PC-3 (cell line): ENCODE results near the gene TMSB15B. TPM values are rescaled to one million over a fixed set of nuclear protein-coding genes. Genes with fewer than 3 reads are reported as not detected.
"Not testable (repeated sequence)": the region's sequence is repeated elsewhere in the genome, so short reads cannot be mapped to it uniquely, and the experiment has no call there.

Experiments
- ATAC-seq: fragments of 200-7000 bp; cut with Tn5 transposase; 2 replicates; pipeline ENCODE4 v1.9.1; 2020; ENCODE audit warnings: mild to moderate bottlenecking, moderate library complexity
- BruUV-seq: library from RNA; stranded (reverse); fragments of 400-500 nt; replicated peaks from 2 replicates; lab custom pipeline; 2021; lab: Mats Ljungman, UMichigan
- CTCF ChIA-PET: fragments of 300-600 bp; sonication (Branson Sonifier 250); formaldehyde crosslinking; loops from one replicate; lab custom pipeline; 2022; ENCODE audit warnings: antibody characterized with exemption; lab: Charles Lee
- POLR2A ChIA-PET: fragments of 300-600 bp; sonication (Branson Sonifier 250); formaldehyde crosslinking; loops from one replicate; lab custom pipeline; 2022; ENCODE audit warnings: antibody characterized with exemption; ENCODE audit not compliant: unreplicated experiment; lab: Charles Lee
- DNase-seq: peaks from one replicate; pipeline ENCODE4 v3.0.0-alpha.2; 2015
- H2AFZ ChIP-seq: fragments of 300-600 bp; sonication (generic); 2 replicates; pipeline ENCODE4 v1.6.0; 2016; ENCODE audit warnings: antibody characterized with exemption, low read length
- H3F3A ChIP-seq: fragments of 300-600 bp; sonication (generic); one replicate; pipeline ENCODE4 v1.6.0; 2017; ENCODE audit warnings: antibody characterized with exemption, low read length, control low read depth, mild to moderate bottlenecking; ENCODE audit not compliant: unreplicated experiment
- H3K27ac ChIP-seq: fragments of 300-600 bp; sonication (generic); 2 replicates; pipeline ENCODE4 v1.5.1; 2016; ENCODE audit warnings: mild to moderate bottlenecking, low read length
- H3K27me3 ChIP-seq: fragments of 300-600 bp; sonication (generic); 2 replicates; pipeline ENCODE4 v1.6.1; 2016; ENCODE audit warnings: low read length, mixed read lengths
- H3K36me3 ChIP-seq: fragments of 300-600 bp; sonication (generic); 2 replicates; pipeline ENCODE4 v1.6.1; 2016; ENCODE audit warnings: low read depth, mixed run types, low read length, mixed read lengths
- H3K4me1 ChIP-seq: fragments of 300-600 bp; sonication (generic); 2 replicates; pipeline ENCODE4 v1.5.1; 2016; ENCODE audit warnings: low read length; ENCODE audit not compliant: insufficient read depth
- H3K4me2 ChIP-seq: fragments of 300-600 bp; sonication (generic); 2 replicates; pipeline ENCODE4 v1.6.0; 2016; ENCODE audit warnings: low read length
- H3K4me3 ChIP-seq: fragments of 300-600 bp; sonication (generic); 2 replicates; pipeline ENCODE4 v1.5.1; 2016; ENCODE audit warnings: mild to moderate bottlenecking, low read length, mixed read lengths
- H3K79me2 ChIP-seq: fragments of 300-600 bp; sonication (generic); 2 replicates; pipeline ENCODE4 v1.6.1; 2017; ENCODE audit warnings: low read length, mixed read lengths
- H3K9ac ChIP-seq: fragments of 300-600 bp; sonication (generic); 2 replicates; pipeline ENCODE4 v1.6.0; 2016; ENCODE audit warnings: mild to moderate bottlenecking, low read length
- H3K9me2 ChIP-seq: fragments of 300-600 bp; sonication (generic); replicated peaks from 2 replicates; pipeline ENCODE4 v1.6.1; 2016; ENCODE audit warnings: mixed run types, low read length, mixed read lengths
- H3K9me3 ChIP-seq: fragments of 300-600 bp; sonication (generic); 2 replicates; pipeline ENCODE4 v1.6.1; 2016; ENCODE audit warnings: low read length, mixed read lengths
- H4K20me1 ChIP-seq: fragments of 300-600 bp; sonication (generic); 2 replicates; pipeline ENCODE4 v1.6.1; 2016; ENCODE audit warnings: low read length, mixed read lengths
- EZH2 ChIP-seq: fragments of 300-600 bp; sonication (generic); IDR thresholded peaks from one replicate; pipeline ENCODE4 v1.6.1; 2017; ENCODE audit warnings: antibody characterized with exemption, mild to moderate bottlenecking, low read length; ENCODE audit not compliant: unreplicated experiment
- EZH2phosphoT487 ChIP-seq: fragments of 300-600 bp; sonication (generic); IDR thresholded peaks from 2 replicates; pipeline ENCODE4 v1.6.1; 2018; ENCODE audit warnings: mild to moderate bottlenecking, antibody characterized with exemption, low read length, borderline replicate concordance
- intact Hi-C: fragments of 100-400 bp; cut with micrococcal nuclease; formaldehyde crosslinking; loops from 2 replicates; pipeline ENCODE4 v1.9.0; 2023
- total RNA-seq: library from RNA; depleted of rRNA; stranded (reverse); fragments of >200 nt; gene quantifications from 2 replicates; pipeline ENCODE4 v1.2.3, GENCODE V29; 2014
- TF ChIP-seq, protein P1 (sequence below): fragments of 300-600 bp; sonication (generic); conservative IDR thresholded peaks from 2 replicates; pipeline ENCODE4 v1.5.1; 2017; ENCODE audit warnings: antibody characterized with exemption, low read depth, mild to moderate bottlenecking, low read length

Gene TMSB15B
- total RNA-seq, 1 experiment from 2014 or later, result 7.7 TPM

DNA sequence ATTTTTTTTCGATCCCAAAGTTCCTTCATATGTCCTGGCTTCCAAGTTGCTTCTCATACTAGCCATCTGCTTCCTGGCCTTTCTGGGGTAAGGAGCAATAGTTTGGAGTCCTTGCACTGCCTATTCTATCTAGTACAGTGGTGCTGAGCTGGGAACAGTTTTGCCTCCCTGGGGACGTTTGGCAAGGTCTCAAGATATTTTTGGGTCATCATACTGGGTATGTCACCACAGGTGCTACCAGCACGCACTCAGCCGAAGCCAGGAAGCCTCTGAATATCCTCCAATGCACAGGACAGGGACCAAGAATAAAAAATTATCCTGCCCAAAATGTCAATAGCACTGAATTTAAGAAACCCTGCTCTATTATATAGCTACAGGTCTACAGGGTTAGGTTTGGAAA, 35.4 kb upstream of the TMSB15B start:
- Histone ChIP-seq H3K4me2 (no peak overlapping the region), H3F3A (no peaks in the 10 kb centered on the region), H3K36me3 (no peaks in the 10 kb centered on the region), H3K9me2 (no peaks in the 10 kb centered on the region), H4K20me1 (no peaks in the 10 kb centered on the region), H3K9ac (no peak overlapping the region), H3K79me2 (no peaks in the 10 kb centered on the region), H3K27ac (no peak overlapping the region), H3K27me3 (no peaks in the 10 kb centered on the region), H3K4me3 (no peak overlapping the region), H3K9me3 (no peaks in the 10 kb centered on the region), H2AFZ (no peak overlapping the region), H3K4me1 (no peaks in the 10 kb centered on the region)
- no TSS peak for BruUV-seq
- ATAC-seq (no peak), DNase-seq (no peak)
- POLR2A ChIA-PET, result no interaction called here
- TF ChIP-seq EZH2phosphoT487 (no peak), EZH2 (no peak)
- TF ChIP-seq, protein P1, sequence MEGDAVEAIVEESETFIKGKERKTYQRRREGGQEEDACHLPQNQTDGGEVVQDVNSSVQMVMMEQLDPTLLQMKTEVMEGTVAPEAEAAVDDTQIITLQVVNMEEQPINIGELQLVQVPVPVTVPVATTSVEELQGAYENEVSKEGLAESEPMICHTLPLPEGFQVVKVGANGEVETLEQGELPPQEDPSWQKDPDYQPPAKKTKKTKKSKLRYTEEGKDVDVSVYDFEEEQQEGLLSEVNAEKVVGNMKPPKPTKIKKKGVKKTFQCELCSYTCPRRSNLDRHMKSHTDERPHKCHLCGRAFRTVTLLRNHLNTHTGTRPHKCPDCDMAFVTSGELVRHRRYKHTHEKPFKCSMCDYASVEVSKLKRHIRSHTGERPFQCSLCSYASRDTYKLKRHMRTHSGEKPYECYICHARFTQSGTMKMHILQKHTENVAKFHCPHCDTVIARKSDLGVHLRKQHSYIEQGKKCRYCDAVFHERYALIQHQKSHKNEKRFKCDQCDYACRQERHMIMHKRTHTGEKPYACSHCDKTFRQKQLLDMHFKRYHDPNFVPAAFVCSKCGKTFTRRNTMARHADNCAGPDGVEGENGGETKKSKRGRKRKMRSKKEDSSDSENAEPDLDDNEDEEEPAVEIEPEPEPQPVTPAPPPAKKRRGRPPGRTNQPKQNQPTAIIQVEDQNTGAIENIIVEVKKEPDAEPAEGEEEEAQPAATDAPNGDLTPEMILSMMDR, result no peak
- CTCF ChIA-PET, result no interaction called here
- intact Hi-C loops, result no loop called here

GRCh38 chrX:103927633-103928032, 34.8 kb upstream of the TMSB15B start:
- ATAC-seq (no peak), DNase-seq (no peak)
- Histone ChIP-seq H3K4me2 (no peak overlapping the region), H3K27me3 (no peaks in the 10 kb centered on the region), H3K79me2 (no peaks in the 10 kb centered on the region), H3K27ac (no peak overlapping the region), H4K20me1 (no peaks in the 10 kb centered on the region), H3K9me3 (no peaks in the 10 kb centered on the region), H3K36me3 (no peaks in the 10 kb centered on the region), H3K9me2 (no peaks in the 10 kb centered on the region), H2AFZ (no peak overlapping the region), H3F3A (no peaks in the 10 kb centered on the region), H3K4me3 (no peak overlapping the region), H3K4me1 (no peaks in the 10 kb centered on the region), H3K9ac (no peak overlapping the region)
- TF ChIP-seq, protein P1, result no peak
- TF ChIP-seq EZH2phosphoT487, result no peak
- TF ChIP-seq EZH2, result no peak
- ChIA-PET CTCF (no interaction called here), POLR2A (no interaction called here)
- intact Hi-C loops, result no loop called here
- no TSS peak for BruUV-seq

GRCh38 chrX:103932133-103932532, 30.3 kb upstream of the TMSB15B start:
- ChIA-PET CTCF (interaction anchor here (0.7 kb wide), 1 partner anchor 87 kb away, joined by 4 read pairs; no protein-coding TSS in a partner anchor), POLR2A (no interaction called here)
- Histone ChIP-seq H3K4me2 (no peak overlapping the region), H3K79me2 (no peaks in the 10 kb centered on the region), H4K20me1 (no peaks in the 10 kb centered on the region), H3K27me3 (no peaks in the 10 kb centered on the region), H3K4me3 (no peak overlapping the region), H3K36me3 (no peaks in the 10 kb centered on the region), H2AFZ (no peak overlapping the region), H3K9ac (no peak overlapping the region), H3K9me3 (no peaks in the 10 kb centered on the region), H3K9me2 (no peaks in the 10 kb centered on the region), H3K4me1 (no peaks in the 10 kb centered on the region), H3K27ac (no peak overlapping the region), H3F3A (no peaks in the 10 kb centered on the region)
- ATAC-seq, result no peak
- DNase-seq, result no peak
- TF ChIP-seq EZH2 (no peak), EZH2phosphoT487 (no peak)
- TF ChIP-seq, protein P1, result no peak
- BruUV-seq, result no TSS peak
- intact Hi-C loops, result loop anchor here (5.0 kb wide), 1 partner anchor 85 kb away; no protein-coding TSS in a partner anchor

- H3K79me2 ChIP-seq, H3F3A ChIP-seq, BruUV-seq, H3K4me3 ChIP-seq, H3K9me3 ChIP-seq, H3K4me2 ChIP-seq, H3K27ac ChIP-seq, H2AFZ ChIP-seq, H4K20me1 ChIP-seq, H3K9ac ChIP-seq, H3K4me1 ChIP-seq, DNase-seq, H3K27me3 ChIP-seq, H3K36me3 ChIP-seq, POLR2A ChIA-PET, ATAC-seq, intact Hi-C loops, H3K9me2 ChIP-seq: not testable (repeated sequence)
- CTCF ChIA-PET, result interaction anchor here (2.1 kb wide), 1 partner anchor 95 kb away, joined by 14 read pairs; no protein-coding TSS in a partner anchor
Measured at GRCh38 chrX:103940257-103940656, 22.2 kb upstream of the TMSB15B start.
